Ovary (tissue), 9 donors: Measurements from ENCODE around the gene CCDC78. TPM values are rescaled to one million over a fixed set of nuclear protein-coding genes. Genes with fewer than 3 reads are reported as not detected.

ENCODE experiments used
- DNase-seq, 5 donors: peaks; one replicate each; pipeline ENCODE4 v3.0.0-alpha.2; 2019 to 2020
- H3K27ac ChIP-seq, 2 donors: fragments of 200-600 bp; one replicate each; pipeline versions ENCODE4 v1.5.1 to v1.8.0; 2019 to 2022
- H3K27me3 ChIP-seq: fragments of 200-600 bp; one replicate; pipeline ENCODE4 v1.8.0; 2022
- H3K36me3 ChIP-seq: fragments of 200-600 bp; sonication (generic); one replicate; pipeline ENCODE4 v1.5.1; 2019
- H3K4me1 ChIP-seq: one replicate; pipeline ENCODE4 v1.8.1; 2013; ENCODE audit warnings: mild to moderate bottlenecking, moderate library complexity; ENCODE audit not compliant: insufficient read depth
- H3K4me3 ChIP-seq: fragments of 200-600 bp; sonication (generic); one replicate; pipeline ENCODE4 v1.5.1; 2017
- H3K9me3 ChIP-seq, 2 donors: fragments of 200-600 bp in 1 of 2; sonication (generic) in 1 of 2; one replicate each; pipeline versions ENCODE4 v1.5.1 to v1.8.1; 2013 to 2019; ENCODE audit warnings: mild to moderate bottlenecking in 1 of 2, moderate library complexity in 1 of 2
- CTCF ChIP-seq, 3 donors: fragments of 450-650 bp in 2 of 3; fragments of 200-600 bp in 1 of 3; IDR thresholded peaks; one replicate each; pipeline versions ENCODE4 v1.5.1 to v1.8.0; 2016 to 2022; ENCODE audit warnings: antibody characterized with exemption in 3 of 3, mild to moderate bottlenecking in 1 of 3
- EP300 ChIP-seq: sonication (generic); formaldehyde crosslinking; IDR thresholded peaks from one replicate; pipeline ENCODE4 v1.6.1; 2017; ENCODE audit warnings: antibody characterized with exemption
- POLR2A ChIP-seq: fragments of 450-650 bp; IDR thresholded peaks from one replicate; pipeline ENCODE4 v1.6.1; 2017; ENCODE audit warnings: antibody characterized with exemption, mild to moderate bottlenecking, moderate library complexity
- WGBS, 3 donors: extraction: QIAGEN DNeasy Blood & Tissue Kit in 1 of 3; methylation state at CpG; one replicate each; pipeline versions ENCODE4 v1.1.5 to v1.1.7; 2013 to 2017; 5-methylcytosine and 5-hydroxymethylcytosine counted together
- intact Hi-C, 4 donors: fragments of 100-400 bp; cut with DNase I; formaldehyde crosslinking; loops; one replicate each; pipeline versions ENCODE4 v1.11.0 to v1.15.1; 2022 to 2023
- polyA plus RNA-seq, 2 donors: library from polyadenylated mRNA; stranded (reverse); fragments of 200-250 nt in 1 of 2; fragments of 350-450 nt in 1 of 2; fragmentation: Illumina TruSeq in 1 of 2; extraction: RNeasy Lipid Tissue Mini Kit (QIAGEN cat#74804) in 1 of 2; gene quantifications; one replicate each; pipeline ENCODE4 v1.2.3, GENCODE V29; 2013 to 2014
- total RNA-seq, 7 donors: library from RNA; depleted of rRNA in 2 of 7; stranded (reverse); fragments of >200 nt in 2 of 7; fragmentation: NEBNext Ultra II Directional in 3 of 7; extraction: Animal tissue kit (Norgen Biotek cat#: 25700) in 3 of 7; gene quantifications; one replicate each; pipeline versions ENCODE4 v1.1.0 to v1.2.4, GENCODE V29; 2016 to 2023
- donor health status: DM: no; HTN: no; CAD: no; lungs with moderate emphysema.
- donor health status: DM: no; HTN: no; CAD: no.
- donor health status: Bipolar disorder and iron deficiency.
- donor health status: DM: yes; HTN: yes; CAD: no.
- donor health status: DM: no; HTN: no; CAD: no.
- donor health status: DM: yes; HTN: yes; CAD: no.

Gene CCDC78
- total and polyA plus RNA-seq, 9 donors = 0.40 to 44.3 (median 4.6) TPM; not detected in 2

GRCh38 chr16:681746-682427, 44.4 kb downstream of the CCDC78 start:
- intact Hi-C loops = no loop called here
- Histone ChIP-seq H3K9me3 (no peaks in the 10 kb centered on the region), H3K27me3 (no peaks in the 10 kb centered on the region), H3K27ac (no peak overlapping the region), H3K4me1 (peaks cover 27% of the 10 kb centered on the region), H3K4me3 (no peak overlapping the region), H3K36me3 (no peaks in the 10 kb centered on the region)
- WGBS, 3 donors = 65 to 76% (median 66%) methylated on average over 28 of the region's 28 CpGs
- DNase-seq = peak; percentile 50 to 75 (median 68)
- TF ChIP-seq EP300 (no peak), POLR2A (no peak), CTCF (IDR thresholded peaks at IDR 0.05) (no peak)

- peak; percentile 58 to 76 (median 70) for DNase-seq
- intact Hi-C loops = no loop called here
- Histone ChIP-seq H3K27me3 (no peaks in the 10 kb centered on the region), H3K36me3 (no peaks in the 10 kb centered on the region), H3K4me1 (peaks cover 27% of the 10 kb centered on the region), H3K4me3 (peak overlapping the region; percentile 57), H3K9me3 (no peaks in the 10 kb centered on the region), H3K27ac (peak overlapping the region in 1 of 2 donors; percentile 97)
- TF ChIP-seq CTCF (IDR thresholded peaks at IDR 0.05) (no peak), POLR2A (no peak), EP300 (no peak)
- WGBS, 3 donors = 40 to 47% (median 41%) methylated on average over 42 to 44 of the region's 44 CpGs
These were observed 45.1 kb downstream of the CCDC78 start for GRCh38 chr16:680967-681745.

- intact Hi-C loops = no loop called here
- no peak for TF ChIP-seq EP300
- no peak for TF ChIP-seq CTCF (IDR thresholded peaks at IDR 0.05)
- no peak for TF ChIP-seq POLR2A
- Histone ChIP-seq H3K27ac (peak overlapping the region; percentile 92 to 97), H3K4me3 (peak overlapping the region; percentile 57), H3K9me3 (no peaks in the 10 kb centered on the region), H3K27me3 (no peaks in the 10 kb centered on the region), H3K36me3 (no peaks in the 10 kb centered on the region), H3K4me1 (peaks cover 27% of the 10 kb centered on the region)
- 0 to 3% (median 0%) methylated on average over 16 to 38 of the region's 38 CpGs for WGBS, 3 donors
- DNase-seq = peak in 1 of 5 donors; percentile 22
These were observed 45.7 kb downstream of the CCDC78 start for GRCh38 chr16:680625-680945.

GRCh38 chr16:679814-680624, 46.2 kb downstream of the CCDC78 start, which contains the start of gene STUB1:
STUB1 (plus strand) TSS chr16:680410; CDS start chr16:680526, 116 bp downstream.
- WGBS, 3 donors = 0 to 1% (median 1%) methylated on average over 17 to 91 of the region's 91 CpGs
- peak within 1 kb of the TSS; percentile 57 for H3K4me3 ChIP-seq
- H3K36me3 ChIP-seq = no peaks in the 10 kb centered on the region
- H3K4me1 ChIP-seq = peaks cover 29% of the 10 kb centered on the region
- intact Hi-C loops = no loop called here
- H3K9me3 ChIP-seq = no peaks in the 10 kb centered on the region
- TF ChIP-seq EP300 (no peak), CTCF (IDR thresholded peaks at IDR 0.05) (no peak), POLR2A (peak; percentile 61)
- peak within 1 kb of the TSS; percentile 92 to 97 for H3K27ac ChIP-seq
- peak; percentile 89 to 94 (median 93) for DNase-seq
- no peaks in the 10 kb centered on the region for H3K27me3 ChIP-seq
